Stimulated activated CD4-positive, alpha-beta T cell treated with anti-CD3 and anti-CD28 coated beads, TNF-alpha, amount 100 ng/mL, for 48 hours (primary cell): ENCODE results near the gene CALY.
A peak's percentile ranks its signal among the peaks of the same experiment; 100 is the strongest.

Experiments used
- DNase-seq, 3 donors: peaks; one replicate each; pipeline ENCODE4 v3.0.0-alpha.2; 2020; ENCODE audit warnings: low read depth in 3 of 3

Gene CALY

GRCh38 chr10:133366751-133367150 is 30.1 kb upstream of the CALY start:
- DNase-seq, result no peak

DNA sequence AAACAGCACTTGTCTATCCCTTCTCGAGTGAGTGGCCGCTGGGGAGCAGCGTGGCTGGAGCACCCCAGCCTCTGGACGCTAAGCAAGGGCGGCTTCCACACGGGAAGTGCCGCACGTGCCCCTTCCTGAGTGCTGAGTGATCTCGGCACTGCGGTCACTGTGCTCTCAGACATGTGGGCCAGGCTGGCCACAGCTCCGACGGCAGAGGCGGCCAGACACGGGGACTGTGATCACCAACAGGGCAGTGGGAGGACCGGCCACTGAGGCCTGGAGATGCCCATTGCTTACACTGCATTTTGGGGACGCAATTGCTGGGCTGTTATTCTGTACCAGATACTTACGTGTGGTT is 29.4 kb upstream of the CALY start:
- DNase-seq, result no peak

- no peak for DNase-seq
Observed at GRCh38 chr10:133365461-133366129, 28.9 kb upstream of the CALY start.

GRCh38 chr10:133364645-133365431 is 28.1 kb upstream of the CALY start:
- no peak for DNase-seq

- no peak for DNase-seq
Observed at GRCh38 chr10:133362846-133363245, 26.1 kb upstream of the CALY start.

- DNase-seq, result no peak
Observed at GRCh38 chr10:133361773-133362441, 25.2 kb upstream of the CALY start.

- DNase-seq, result no peak
Observed at GRCh38 chr10:133361227-133361626, 24.5 kb upstream of the CALY start.

GRCh38 chr10:133359972-133360610 is 23.4 kb upstream of the CALY start:
- DNase-seq, result no peak

GRCh38 chr10:133359554-133359971 is 22.9 kb upstream of the CALY start:
- DNase-seq, result no peak

DNA sequence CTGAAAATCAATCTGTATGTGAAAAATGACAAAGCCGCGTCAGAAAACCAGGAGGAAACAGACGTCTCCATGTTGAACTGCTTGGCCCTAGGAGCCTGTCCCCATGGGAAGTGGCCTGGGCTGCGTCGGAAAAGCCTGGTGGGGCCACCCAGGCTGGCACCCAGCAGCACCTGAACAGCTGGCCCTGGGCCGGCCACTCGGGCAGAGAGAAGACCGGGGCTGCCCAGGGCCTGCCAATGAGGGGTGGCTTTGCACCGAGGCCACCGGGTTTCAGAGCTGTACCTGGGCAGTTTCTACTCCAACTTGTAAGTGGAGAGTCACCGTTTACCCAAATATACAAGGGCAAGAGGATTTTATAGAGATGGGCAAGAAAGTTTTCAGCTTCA is 22.2 kb upstream of the CALY start:
- DNase-seq, result no peak

DNA sequence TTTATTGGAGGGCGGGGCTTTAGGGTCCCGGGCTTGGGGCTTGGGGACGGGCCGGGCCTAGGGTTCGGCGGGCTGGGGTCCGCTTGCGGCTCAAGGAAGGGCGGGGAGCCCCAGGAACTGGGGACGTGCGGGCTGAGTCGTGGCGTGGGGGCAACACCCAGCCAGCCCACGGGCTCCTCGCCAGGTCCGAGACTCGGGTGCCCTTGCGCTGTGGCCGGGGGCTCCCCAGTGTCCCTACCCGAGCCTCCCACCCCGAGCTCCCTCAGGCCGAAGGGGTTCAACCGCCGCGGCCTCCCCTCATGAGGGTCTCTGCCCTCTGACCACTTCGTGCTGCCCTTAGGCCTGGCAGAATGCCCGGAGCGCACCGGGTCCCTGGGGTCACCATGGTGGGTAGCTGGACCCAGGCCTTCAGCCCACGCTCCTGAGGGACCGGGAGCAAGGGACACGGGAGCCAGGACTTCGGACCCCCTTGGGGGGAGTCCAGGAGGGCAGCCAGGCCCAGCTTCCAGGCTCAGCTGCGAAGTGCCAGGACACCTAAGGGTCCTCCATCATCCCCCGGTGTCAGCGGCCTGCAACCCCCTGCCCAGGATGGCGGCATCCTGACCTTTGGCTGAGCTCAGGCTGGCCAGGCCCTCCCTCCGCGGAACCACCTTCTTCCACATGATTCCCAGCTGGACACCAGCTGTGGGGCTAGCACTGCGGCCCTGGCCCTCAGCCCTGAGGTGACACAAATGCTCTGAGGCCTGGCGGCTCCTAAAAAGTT is 21.6 kb upstream of the CALY start:
- no peak for DNase-seq

DNA sequence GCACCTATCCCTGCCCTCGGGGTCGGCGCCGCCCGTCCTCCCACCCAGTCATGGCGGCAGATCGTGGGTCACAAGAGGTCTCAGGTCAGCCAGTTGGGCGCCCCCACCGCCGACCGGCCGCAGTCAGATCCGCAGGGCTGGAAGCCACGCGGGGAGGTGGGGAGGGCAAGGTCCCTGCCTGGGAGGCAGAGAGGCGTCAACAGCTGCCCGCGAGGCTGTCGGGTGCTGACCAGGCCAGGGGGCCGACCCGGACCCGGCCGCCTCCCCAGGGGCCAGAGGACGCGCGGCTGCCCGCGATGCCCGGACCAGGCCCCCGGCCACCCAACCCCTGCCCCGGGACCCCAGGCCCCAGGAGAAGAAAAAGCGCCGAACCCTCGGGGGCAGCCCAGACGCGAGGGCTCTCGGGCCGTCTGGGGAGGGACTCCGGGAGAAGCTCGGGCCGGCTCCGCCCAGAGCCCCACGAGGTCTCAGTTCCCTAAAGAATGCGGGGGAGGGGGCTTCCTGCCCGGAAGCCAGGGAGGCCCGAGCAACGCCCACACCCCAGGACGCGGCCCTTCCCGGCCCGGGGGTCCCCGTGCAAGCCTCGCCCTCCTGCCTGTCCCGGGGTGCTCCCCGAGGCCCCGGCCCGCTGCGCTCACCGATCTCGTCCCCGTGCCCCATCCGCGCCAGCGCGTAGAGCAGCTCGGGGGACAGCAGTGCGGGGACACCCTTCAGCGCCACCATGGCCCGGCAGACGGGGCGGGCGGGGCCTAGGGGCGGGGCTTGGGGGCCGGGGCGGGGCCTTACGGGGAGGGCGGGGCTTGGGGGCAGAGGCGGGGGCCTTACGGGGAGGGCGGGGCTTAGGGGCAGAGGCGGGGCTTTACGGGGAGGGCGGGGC is 20.8 kb upstream of the CALY start, which contains the start of gene FUOM:
Gene FUOM, minus strand, starts transcription at position 735 of the 877 bp plus-strand sequence. Its CDS starts 12 bp downstream, at position 723.
- DNase-seq, result peak; percentile 51 to 74 (median 70)

DNA sequence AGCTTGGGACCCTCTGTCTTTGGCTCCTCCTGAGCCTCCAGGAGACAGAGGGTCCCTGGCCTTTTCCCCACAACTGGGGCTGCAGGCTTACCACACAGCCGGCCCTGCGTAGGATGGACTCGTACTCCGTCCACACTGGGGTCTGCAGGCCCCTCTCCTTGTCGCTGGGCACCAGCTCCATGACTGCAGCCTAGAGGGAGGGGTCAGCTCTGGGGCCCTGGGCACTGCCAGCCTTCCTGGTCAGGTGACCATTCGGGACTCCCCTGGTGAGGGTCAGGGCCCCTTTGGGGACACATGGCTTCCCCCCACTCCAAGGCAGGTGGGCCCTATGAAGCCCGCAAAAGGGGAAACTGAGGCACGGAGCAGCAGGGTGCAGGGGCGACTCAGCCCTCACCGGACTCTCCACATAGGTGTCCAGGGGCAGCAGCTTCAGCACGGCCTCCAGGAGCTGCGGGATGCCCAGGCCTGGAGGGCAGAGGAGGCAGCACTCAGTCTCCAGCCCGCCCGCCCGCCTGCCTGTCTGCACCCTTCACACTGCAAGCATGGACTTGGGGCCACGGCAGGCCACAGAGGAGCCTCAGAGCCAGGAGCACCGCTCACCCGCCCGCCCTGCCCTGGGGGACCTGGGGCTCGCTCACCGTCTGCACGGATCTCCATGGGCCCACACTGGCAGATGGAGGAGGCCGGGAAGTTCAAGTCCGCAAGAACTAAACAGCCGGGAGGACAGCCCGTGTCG is 20.0 kb upstream of the CALY start:
- no peak for DNase-seq

DNA sequence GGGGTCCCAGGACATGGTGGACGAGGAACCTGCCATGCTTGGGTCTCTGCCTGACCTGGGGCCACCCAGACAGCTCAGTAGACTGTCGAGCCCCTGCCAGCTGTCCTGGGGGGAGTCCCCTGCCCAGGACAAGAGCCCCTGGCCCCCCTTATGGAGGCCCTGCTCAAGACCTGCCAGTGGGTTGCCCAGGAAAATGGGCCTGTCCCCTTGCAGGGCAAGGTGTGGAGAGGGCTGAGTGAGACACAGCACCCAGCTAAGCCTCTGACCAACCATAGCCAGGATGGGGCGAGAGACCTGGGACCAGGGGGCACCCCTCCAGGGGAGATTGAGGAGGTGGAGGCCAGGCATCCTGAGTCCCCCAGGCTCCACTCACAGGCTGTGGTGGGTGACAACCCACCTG is 19.3 kb upstream of the CALY start:
- no peak for DNase-seq

GRCh38 chr10:133355266-133355665 is 18.6 kb upstream of the CALY start:
- DNase-seq, result no peak

DNA sequence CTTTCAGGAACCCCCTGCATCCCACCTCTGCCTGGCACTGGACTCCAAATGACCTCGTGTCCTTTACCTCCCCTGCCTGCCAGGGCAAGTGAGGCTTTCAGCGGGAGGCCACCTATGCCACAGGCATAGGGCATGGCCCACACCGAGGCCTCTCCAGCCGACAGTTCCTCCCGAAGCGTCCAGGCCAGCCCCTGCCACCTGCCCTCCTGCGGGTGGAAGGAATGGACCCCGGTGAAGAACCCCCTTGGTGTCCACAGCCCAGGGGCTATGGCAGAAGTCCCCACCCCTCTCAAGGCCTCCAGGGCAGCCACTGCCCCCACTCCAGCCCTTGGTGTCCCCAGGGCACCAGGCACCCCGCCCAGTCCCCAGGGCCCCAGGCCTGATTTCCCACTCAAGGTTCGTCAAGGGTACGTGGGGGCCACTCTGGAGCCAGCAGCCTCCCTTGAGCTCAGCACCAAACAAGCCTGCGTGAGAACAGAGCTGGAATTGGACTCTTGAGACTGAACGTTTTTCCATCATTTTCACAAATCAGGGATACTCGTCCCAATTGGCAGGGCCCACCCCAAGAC is 18.1 kb upstream of the CALY start:
- DNase-seq, result no peak

- no peak for DNase-seq
Observed at GRCh38 chr10:133353988-133354605, 17.4 kb upstream of the CALY start.

DNA sequence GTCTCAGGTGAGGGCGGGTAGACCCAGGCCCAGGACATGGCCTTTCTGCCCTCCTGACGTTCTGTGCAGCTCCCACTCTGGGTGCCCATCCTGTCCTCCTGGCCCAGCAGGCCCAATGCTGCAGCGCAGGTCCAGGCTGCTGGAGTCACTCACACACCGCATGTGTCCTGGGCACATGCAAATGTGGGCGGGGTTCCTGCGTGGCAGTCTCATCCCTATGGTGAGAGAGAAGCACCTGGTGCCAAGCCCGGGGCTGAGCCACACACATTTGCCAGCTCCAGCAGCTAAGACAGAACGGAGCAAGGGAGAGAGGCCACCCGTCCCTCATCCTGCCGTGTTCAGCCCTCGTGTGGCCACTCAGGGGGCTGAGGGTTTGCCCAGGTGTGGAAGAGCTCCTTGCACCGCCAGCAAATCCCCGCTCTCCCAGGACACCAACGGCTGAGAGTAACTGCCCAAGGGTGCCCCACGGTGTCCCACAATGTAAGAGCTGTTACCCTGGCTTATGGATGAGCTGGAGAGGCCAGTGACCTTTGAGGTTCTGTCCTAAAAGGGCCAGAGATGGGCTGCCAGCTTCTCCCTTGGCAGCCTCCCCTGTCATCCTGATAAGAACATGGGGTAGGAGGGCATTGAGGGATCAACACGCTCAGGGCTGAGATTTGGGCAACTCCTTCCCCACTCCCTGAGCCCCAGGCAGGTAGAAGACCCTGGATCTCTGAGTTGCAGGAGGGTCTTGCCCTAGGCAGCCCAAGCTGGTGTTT is 16.7 kb upstream of the CALY start:
- DNase-seq, result no peak
